ENCODE measurements around the gene GALNT18. TPM values are rescaled to one million over a fixed set of nuclear protein-coding genes. Genes with fewer than 3 reads are reported as not detected.

The GALNT18 gene
- total RNA-seq, 1 donor: 11.7 TPM

DNA sequence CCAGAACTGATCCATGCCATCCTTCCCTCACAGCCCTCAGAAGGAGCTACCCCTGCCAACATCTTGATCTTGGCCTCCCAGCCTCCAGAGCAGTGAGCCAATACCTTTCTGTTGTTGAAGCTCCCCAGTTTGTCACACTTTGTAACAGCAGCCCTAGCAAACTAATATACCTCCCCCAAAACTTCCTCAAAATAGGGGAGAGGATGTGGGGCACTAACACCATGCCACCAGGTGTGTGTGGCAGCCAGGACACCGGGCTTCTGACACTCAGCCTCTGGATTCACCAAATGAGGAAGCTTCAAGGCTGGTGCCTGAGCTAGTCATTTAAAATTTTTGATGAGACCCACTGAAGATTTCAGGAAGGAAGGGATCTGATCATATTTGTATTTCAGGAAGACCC, 353.7 kb downstream of the GALNT18 start:
- TF ChIP-seq CTCF (IDR thresholded peaks at IDR 0.05; ENCODE audit: insufficient read depth, low read depth, low read length): no peak
- no peak for DNase-seq (ENCODE audit: low read depth)
- H3K4me3 ChIP-seq (ENCODE audit: low read depth, low read length): no peak overlapping the region

- H3K4me3 ChIP-seq (ENCODE audit: low read depth, low read length): no peak overlapping the region
- TF ChIP-seq CTCF (IDR thresholded peaks at IDR 0.05; ENCODE audit: insufficient read depth, low read depth, low read length): no peak
- DNase-seq (ENCODE audit: low read depth): no peak
Observed at GRCh38 chr11:11267312-11267711, 354.5 kb downstream of the GALNT18 start.

- TF ChIP-seq CTCF (IDR thresholded peaks at IDR 0.05; ENCODE audit: insufficient read depth, low read depth, low read length): peak; percentile 88
- peak; percentile 10 for DNase-seq (ENCODE audit: low read depth)
Observed at GRCh38 chr11:11265994-11266606, 355.7 kb downstream of the GALNT18 start.

GRCh38 chr11:11265320-11265719, 356.5 kb downstream of the GALNT18 start:
- no peak for TF ChIP-seq CTCF (IDR thresholded peaks at IDR 0.05; ENCODE audit: insufficient read depth, low read depth, low read length)

More at GRCh38 chr11:11265994-11266606, 355.7 kb downstream of the GALNT18 start:
- no peak overlapping the region for H3K4me3 ChIP-seq (ENCODE audit: low read depth, low read length)

GRCh38 chr11:11263238-11264005, 358.4 kb downstream of the GALNT18 start:
- no peak overlapping the region for H3K4me3 ChIP-seq (ENCODE audit: low read depth, low read length)
- no peak for TF ChIP-seq CTCF (IDR thresholded peaks at IDR 0.05; ENCODE audit: insufficient read depth, low read depth, low read length)
- no peak for DNase-seq (ENCODE audit: low read depth)

More at GRCh38 chr11:11265320-11265719, 356.5 kb downstream of the GALNT18 start:
- H3K4me3 ChIP-seq (ENCODE audit: low read depth, low read length): no peak overlapping the region
- no peak for DNase-seq (ENCODE audit: low read depth)

DNA sequence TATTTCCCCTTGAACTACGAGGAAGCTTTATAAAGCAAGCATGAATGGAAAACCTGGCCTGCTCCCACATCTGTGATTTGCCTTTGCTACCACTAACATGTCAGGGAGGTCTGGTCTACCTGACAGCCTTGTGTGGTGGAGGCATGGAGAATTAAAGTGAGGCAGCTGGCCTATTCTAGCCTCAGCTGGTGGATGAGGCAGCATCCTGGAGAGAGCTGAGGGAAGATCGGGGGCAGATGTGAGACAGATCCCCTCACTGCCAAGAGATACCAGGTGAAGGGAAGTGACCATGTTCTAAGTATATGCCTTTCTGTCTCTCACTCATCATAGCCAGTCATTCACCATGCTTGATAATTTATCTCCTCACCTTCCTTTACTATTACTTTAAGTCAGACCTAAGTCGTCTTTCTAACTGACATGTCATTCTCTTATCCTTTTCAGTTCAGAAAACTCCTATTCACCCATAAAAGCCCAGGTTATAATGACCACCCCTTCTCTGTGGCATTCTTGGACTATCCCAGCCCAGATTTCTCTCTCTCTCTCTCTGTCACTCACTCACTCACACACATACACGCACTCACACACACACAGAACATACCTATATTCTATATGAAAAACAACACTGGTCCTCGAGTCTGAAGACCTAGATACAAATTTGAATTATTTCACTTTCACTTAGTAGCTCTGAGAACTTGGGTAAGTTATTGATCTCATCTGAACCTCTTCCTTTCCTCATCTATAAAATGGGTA, 359.5 kb downstream of the GALNT18 start:
- no peak for DNase-seq (ENCODE audit: low read depth)
- TF ChIP-seq CTCF (IDR thresholded peaks at IDR 0.05; ENCODE audit: insufficient read depth, low read depth, low read length): no peak
- H3K4me3 ChIP-seq (ENCODE audit: low read depth, low read length): no peak overlapping the region
